NB4 (cell line): ENCODE results near the gene SLC37A3.
A peak's percentile ranks its signal among the peaks of the same experiment; 100 is the strongest.

Source experiments
- DNase-seq: peaks from one replicate; pipeline ENCODE4 v3.0.0; 2010; ENCODE audit warnings: low read depth
- H3K4me3 ChIP-seq: one replicate; pipeline ENCODE4 v1.5.1; 2011; ENCODE audit warnings: mild to moderate bottlenecking, low read depth, low read length, moderate library complexity
- CTCF ChIP-seq: IDR thresholded peaks from one replicate; pipeline ENCODE4 v1.5.1; 2012; ENCODE audit warnings: low read depth, low read length
- MYC ChIP-seq: IDR thresholded peaks from 2 replicates; pipeline ENCODE4 v1.6.1; 2011; ENCODE audit warnings: low read depth, low read length
- POLR2A ChIP-seq: IDR thresholded peaks from 2 replicates; pipeline ENCODE4 v1.6.1; 2011; ENCODE audit warnings: mild to moderate bottlenecking; ENCODE audit not compliant: insufficient read length; ENCODE audit errors: extremely low read depth
- TF ChIP-seq, protein P1 (sequence below): IDR thresholded peaks from 2 replicates; pipeline ENCODE4 v1.6.1; 2011; ENCODE audit warnings: low read depth, low read length

Gene SLC37A3

GRCh38 chr7:140393756-140394306, 4.5 kb downstream of the SLC37A3 start:
- H3K4me3 ChIP-seq, result no peak overlapping the region
- no peak for DNase-seq
- TF ChIP-seq MYC, result no peak
- no peak for TF ChIP-seq CTCF
- TF ChIP-seq, protein P1, sequence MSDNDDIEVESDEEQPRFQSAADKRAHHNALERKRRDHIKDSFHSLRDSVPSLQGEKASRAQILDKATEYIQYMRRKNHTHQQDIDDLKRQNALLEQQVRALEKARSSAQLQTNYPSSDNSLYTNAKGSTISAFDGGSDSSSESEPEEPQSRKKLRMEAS, result no peak
- TF ChIP-seq POLR2A, result no peak

- H3K4me3 ChIP-seq, result no peak overlapping the region
- DNase-seq, result no peak
Measured at GRCh38 chr7:140391634-140392033, 6.7 kb downstream of the SLC37A3 start.

GRCh38 chr7:140390466-140391190, 7.7 kb downstream of the SLC37A3 start:
- no peak overlapping the region for H3K4me3 ChIP-seq
- DNase-seq, result peak; percentile 86
- no peak for TF ChIP-seq POLR2A
- TF ChIP-seq, protein P1, result peak; percentile 61
- TF ChIP-seq CTCF, result no peak
- peak; percentile 44; the same call in 1 of the 2 replicates for TF ChIP-seq MYC

More at GRCh38 chr7:140391634-140392033, 6.7 kb downstream of the SLC37A3 start:
- no peak for TF ChIP-seq MYC
- no peak for TF ChIP-seq POLR2A
- TF ChIP-seq CTCF, result no peak
- TF ChIP-seq, protein P1, result no peak

DNA sequence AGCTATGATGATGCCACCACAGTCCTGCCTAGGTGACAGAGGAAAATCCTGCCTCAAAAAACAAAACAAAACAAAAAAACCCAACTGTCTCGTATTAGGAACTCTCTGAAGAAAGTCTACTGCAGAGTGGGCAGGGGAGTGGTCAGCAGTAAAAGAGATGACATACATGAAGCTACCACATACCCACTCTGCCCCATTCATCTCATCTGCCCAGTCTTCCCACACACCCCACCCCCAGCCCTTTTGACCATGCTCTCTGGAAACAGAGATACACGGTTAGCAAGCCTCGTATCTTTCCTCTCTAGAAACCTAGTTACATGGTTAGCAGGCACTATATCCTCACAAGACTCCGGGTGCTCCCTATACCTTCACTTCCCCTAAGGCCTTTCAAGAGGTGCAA, 8.3 kb downstream of the SLC37A3 start:
- DNase-seq, result no peak
- no peak overlapping the region for H3K4me3 ChIP-seq
- TF ChIP-seq, protein P1, result no peak
- TF ChIP-seq POLR2A (no peak), CTCF (no peak), MYC (no peak)

DNA sequence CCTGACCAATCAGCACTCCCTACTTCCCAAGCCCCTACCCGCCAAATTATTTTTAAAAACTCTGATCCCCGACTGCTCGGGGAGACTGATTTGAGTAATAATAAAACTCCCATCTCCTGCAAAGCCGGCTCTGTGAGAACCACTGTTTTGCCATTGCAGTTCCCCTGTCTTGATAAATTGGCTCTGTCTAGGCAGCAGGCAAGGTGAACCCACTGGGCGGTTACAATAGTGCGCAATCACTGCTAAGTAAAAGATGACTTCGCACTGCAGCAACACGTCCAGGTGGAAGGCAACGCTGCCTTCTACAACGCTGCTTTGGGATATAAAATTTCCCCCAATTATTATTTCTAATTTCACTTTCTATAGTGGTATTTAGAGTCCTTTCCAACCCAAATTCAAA, 8.9 kb downstream of the SLC37A3 start:
- H3K4me3 ChIP-seq, result no peak overlapping the region
- no peak for TF ChIP-seq MYC
- TF ChIP-seq POLR2A, result no peak
- TF ChIP-seq, protein P1, result no peak
- no peak for TF ChIP-seq CTCF
- no peak for DNase-seq
